Mammary epithelial cell (primary cell): ENCODE data around the gene ASPSCR1.

ENCODE experiments used
- EZH2 ChIP-seq: IDR thresholded peaks from 2 replicates; pipeline ENCODE4 v1.6.1; 2012; ENCODE audit warnings: low read length, inconsistent platforms, borderline replicate concordance
- TF ChIP-seq, protein P1 (sequence below), 2 donors: IDR thresholded peaks in 1 of 2; conservative IDR thresholded peaks in 1 of 2; 2 replicates each; pipeline ENCODE4 v1.5.1; 2011 to 2012; ENCODE audit warnings: inconsistent platforms in 2 of 2, low read length in 2 of 2, mild to moderate bottlenecking in 2 of 2, control low read depth in 1 of 2, low read depth in 1 of 2; ENCODE audit not compliant: insufficient read depth in 1 of 2; ENCODE audit errors: extremely low read depth in 1 of 2

DNA sequence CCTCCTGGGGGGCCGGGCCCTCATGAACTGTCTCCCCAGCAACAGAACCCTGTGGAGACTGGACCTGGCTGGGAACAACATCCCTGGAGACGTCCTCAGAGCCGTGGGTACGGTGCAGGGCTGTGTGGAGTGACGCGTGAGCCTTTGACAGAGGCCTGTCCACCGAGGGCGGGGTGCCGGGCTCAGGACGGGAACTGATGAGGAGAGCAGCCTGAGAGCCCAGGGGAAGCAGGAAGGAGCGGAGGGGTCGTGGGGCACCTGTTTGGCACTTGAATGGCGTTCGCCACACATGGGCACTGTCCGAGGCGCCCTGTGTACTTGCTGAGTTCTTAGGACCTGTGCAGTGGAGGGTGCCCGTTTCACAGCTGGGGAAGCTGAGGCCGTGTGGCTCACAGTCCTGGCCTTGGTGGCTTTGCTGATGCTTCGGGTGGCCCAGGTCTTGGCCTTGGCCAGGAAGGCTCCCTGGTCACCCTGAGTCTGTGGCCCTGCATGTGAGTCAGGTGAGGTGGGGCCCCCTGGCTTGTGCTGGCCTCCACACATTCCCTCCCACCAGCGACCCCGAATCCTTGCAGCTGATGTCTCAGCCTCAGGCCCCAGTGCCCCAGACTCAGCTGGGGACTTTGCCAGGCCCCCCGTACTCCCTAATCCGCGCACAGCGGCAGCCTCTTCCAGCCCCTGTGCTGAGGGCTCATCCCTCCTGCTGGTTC, 48.1 kb downstream of the ASPSCR1 start:
- TF ChIP-seq, protein P1, sequence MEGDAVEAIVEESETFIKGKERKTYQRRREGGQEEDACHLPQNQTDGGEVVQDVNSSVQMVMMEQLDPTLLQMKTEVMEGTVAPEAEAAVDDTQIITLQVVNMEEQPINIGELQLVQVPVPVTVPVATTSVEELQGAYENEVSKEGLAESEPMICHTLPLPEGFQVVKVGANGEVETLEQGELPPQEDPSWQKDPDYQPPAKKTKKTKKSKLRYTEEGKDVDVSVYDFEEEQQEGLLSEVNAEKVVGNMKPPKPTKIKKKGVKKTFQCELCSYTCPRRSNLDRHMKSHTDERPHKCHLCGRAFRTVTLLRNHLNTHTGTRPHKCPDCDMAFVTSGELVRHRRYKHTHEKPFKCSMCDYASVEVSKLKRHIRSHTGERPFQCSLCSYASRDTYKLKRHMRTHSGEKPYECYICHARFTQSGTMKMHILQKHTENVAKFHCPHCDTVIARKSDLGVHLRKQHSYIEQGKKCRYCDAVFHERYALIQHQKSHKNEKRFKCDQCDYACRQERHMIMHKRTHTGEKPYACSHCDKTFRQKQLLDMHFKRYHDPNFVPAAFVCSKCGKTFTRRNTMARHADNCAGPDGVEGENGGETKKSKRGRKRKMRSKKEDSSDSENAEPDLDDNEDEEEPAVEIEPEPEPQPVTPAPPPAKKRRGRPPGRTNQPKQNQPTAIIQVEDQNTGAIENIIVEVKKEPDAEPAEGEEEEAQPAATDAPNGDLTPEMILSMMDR (conservative IDR thresholded peaks at IDR 0.05 in 1 of 2, IDR thresholded peaks at IDR 0.05 in 1 of 2; ENCODE audit: extremely low read depth in 1 of 2, insufficient read depth in 1 of 2, low read depth in 1 of 2, low read length in 2 of 2) = no peak
- no peak for TF ChIP-seq EZH2
